ENCODE results near the gene OSBPL6. TPM values are rescaled to one million over a fixed set of nuclear protein-coding genes. Genes with fewer than 3 reads are reported as not detected.

The OSBPL6 gene
- total and polyA plus RNA-seq, 9 of the 15 experiments (the other 6 are each of a cell fraction or from before 2014, with no cell fraction given) = 3.4 to 12.7 (median 9.3) TPM

DNA sequence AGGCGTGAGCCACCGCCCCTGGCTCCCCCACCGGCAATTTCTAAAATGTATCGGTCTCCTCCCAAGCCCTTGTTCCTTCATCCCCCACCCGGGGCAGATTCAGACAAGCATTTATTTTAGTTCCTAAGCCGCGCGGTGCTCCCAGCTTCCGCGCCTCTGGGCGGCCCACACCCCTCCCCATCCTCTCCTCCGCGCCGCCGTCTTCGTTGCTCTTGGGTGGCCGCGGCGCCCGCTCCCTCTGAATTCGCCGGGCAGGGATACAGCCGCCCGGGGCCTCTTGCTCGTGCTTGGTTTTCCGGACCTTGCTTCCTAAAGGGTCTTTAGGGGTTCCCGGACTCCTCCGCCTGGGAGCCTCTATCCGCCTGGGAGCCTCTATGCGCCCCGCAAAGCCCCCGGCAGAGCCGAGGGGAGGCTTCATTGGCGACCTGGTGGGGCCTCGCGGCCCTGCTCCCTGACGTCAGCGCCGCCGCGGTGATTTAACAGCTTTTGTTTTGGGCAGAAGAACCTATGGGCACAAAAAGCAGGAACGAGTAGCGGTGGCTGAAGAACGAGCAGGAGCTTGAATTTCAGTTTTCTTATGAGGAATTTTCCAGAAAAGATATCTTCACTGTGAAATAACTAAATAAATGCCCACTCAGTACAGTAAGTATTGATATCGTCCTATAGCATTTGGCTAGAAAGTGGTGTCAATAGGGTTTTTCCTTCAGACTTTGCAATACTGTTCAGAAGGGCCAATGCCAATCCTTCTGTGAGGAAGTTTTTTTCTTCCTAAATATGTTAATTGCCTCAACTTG is 219.4 kb downstream of the OSBPL6 start (continued):
- TF ChIP-seq NFATC3 (IDR thresholded peaks at IDR 0.05) (no peak), TCF7 (IDR thresholded peaks at IDR 0.05; ENCODE audit: borderline replicate concordance) (no peak), ZFP36 (IDR thresholded peaks at IDR 0.05; ENCODE audit: low read depth, low read length, partially characterized antibody) (no peak), YY1 (IDR thresholded peaks at IDR 0.05; ENCODE audit: borderline replicate concordance in 1 of 3, control insufficient read depth in 1 of 3, extremely low read depth in 1 of 3, insufficient read depth in 3 of 3, insufficient read length in 1 of 3, insufficient replicate concordance in 2 of 3, low read depth in 1 of 3, low read length in 2 of 3) (peak in 2 of 3 experiments; percentile 32 to 63), SAFB2 (IDR thresholded peaks at IDR 0.05; ENCODE audit: borderline replicate concordance, low read depth, low read length, severe bottlenecking) (no peak), MTA3 (IDR thresholded peaks at IDR 0.05; ENCODE audit: borderline replicate concordance) (0 out of 2 replicates have a peak, but pooled peaks have one; percentile 65), MXI1 (IDR thresholded peaks at IDR 0.05; ENCODE audit: low read depth, low read length) (no peak), ZNF175 (CRISPR knock-in tag; IDR thresholded peaks at IDR 0.05; ENCODE audit: low read depth) (no peak), NFIC (IDR thresholded peaks at IDR 0.05) (peak; percentile 7), HDAC8 (tag; IDR thresholded peaks at IDR 0.05) (no peak), CHD1 (IDR thresholded peaks at IDR 0.05; ENCODE audit: low read length) (peak; percentile 26), MTA1 (IDR thresholded peaks at IDR 0.05; ENCODE audit: borderline replicate concordance) (no peak), DACH1 (IDR thresholded peaks at IDR 0.05; ENCODE audit: partially characterized antibody) (peak; percentile 48)
- TF ChIP-seq, protein P1, sequence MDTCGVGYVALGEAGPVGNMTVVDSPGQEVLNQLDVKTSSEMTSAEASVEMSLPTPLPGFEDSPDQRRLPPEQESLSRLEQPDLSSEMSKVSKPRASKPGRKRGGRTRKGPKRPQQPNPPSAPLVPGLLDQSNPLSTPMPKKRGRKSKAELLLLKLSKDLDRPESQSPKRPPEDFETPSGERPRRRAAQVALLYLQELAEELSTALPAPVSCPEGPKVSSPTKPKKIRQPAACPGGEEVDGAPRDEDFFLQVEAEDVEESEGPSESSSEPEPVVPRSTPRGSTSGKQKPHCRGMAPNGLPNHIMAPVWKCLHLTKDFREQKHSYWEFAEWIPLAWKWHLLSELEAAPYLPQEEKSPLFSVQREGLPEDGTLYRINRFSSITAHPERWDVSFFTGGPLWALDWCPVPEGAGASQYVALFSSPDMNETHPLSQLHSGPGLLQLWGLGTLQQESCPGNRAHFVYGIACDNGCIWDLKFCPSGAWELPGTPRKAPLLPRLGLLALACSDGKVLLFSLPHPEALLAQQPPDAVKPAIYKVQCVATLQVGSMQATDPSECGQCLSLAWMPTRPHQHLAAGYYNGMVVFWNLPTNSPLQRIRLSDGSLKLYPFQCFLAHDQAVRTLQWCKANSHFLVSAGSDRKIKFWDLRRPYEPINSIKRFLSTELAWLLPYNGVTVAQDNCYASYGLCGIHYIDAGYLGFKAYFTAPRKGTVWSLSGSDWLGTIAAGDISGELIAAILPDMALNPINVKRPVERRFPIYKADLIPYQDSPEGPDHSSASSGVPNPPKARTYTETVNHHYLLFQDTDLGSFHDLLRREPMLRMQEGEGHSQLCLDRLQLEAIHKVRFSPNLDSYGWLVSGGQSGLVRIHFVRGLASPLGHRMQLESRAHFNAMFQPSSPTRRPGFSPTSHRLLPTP (IDR thresholded peaks at IDR 0.05; ENCODE audit: borderline replicate concordance, extremely low read depth, insufficient read length) = no peak
- TF ChIP-seq, protein P2, sequence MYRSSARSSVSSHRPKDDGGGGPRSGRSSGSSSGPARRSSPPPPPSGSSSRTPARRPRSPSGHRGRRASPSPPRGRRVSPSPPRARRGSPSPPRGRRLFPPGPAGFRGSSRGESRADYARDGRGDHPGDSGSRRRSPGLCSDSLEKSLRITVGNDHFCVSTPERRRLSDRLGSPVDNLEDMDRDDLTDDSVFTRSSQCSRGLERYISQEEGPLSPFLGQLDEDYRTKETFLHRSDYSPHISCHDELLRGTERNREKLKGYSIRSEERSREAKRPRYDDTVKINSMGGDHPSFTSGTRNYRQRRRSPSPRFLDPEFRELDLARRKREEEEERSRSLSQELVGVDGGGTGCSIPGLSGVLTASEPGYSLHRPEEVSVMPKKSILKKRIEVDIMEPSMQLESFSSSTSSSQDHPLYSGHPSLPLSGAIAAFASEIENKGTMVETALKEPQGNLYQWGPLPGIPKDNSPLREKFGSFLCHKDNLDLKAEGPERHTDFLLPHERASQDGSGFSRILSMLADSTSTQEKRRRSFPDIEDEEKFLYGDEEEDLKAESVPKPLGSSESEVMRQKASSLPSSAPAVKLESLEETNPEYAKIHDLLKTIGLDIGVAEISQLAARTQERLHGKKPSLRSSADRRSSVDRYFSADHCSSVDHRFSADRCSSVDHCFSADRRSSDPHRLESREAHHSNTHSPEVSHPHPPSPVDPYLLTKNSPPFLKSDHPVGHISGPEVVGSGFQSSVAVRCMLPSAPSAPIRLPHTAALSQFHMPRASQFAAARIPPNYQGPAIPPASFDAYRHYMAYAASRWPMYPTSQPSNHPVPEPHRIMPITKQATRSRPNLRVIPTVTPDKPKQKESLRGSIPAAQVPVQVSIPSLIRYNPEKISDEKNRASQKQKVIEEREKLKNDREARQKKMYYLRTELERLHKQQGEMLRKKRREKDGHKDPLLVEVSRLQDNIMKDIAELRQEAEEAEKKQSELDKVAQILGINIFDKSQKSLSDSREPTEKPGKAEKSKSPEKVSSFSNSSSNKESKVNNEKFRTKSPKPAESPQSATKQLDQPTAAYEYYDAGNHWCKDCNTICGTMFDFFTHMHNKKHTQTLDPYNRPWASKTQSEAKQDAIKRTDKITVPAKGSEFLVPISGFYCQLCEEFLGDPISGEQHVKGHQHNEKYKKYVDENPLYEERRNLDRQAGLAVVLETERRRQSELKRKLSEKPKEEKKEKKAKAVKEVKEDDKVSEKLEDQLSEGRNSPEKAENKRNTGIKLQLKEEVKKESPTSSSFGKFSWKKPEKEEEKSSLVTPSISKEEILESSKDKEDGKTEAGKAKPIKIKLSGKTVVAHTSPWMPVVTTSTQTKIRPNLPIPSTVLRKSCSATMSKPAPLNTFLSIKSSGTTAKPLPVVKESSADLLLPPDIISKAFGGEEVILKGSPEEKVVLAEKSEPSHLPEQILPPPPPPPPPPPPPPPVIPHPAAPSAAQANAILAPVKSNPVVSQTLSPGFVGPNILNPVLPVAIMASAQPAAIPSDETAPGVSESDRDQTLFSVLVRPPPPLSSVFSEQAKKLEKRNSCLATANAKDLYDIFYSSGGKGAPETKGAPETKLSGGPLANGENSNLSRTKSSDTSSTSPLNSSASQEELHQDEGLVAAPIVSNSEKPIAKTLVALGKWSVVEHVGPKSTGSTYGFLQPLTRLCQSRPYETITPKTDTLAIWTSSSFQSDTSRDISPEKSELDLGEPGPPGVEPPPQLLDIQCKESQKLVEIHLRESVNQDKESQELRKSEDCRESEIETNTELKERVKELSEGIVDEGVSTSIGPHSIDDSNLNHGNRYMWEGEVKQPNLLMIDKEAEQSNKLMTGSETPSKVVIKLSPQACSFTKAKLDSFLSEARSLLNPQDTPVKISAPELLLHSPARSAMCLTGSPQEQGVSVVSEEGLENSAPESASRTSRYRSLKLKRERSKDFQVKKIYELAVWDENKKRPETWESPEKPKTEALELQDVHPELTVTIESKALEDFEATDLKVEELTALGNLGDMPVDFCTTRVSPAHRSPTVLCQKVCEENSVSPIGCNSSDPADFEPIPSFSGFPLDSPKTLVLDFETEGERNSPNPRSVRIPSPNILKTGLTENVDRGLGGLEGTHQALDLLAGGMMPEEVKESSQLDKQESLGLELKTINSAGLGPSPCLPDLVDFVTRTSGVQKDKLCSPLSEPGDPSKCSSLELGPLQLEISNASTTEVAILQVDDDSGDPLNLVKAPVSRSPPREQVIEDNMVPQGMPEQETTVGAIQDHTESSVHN (IDR thresholded peaks at IDR 0.05; ENCODE audit: borderline replicate concordance in 1 of 2, low read depth in 1 of 2) = no peak
